Hepatocyte (in vitro differentiated cells): ENCODE measurements around the gene MBOAT2.

Experiments used
- EZH2 ChIP-seq: fragments of 200-600 bp; sonication (generic); IDR thresholded peaks from 2 replicates; pipeline ENCODE4 v1.6.1; 2016; ENCODE audit warnings: antibody characterized with exemption, mild to moderate bottlenecking, borderline replicate concordance
- TF ChIP-seq, protein P1 (sequence below): fragments of 200-600 bp; sonication (generic); IDR thresholded peaks from 2 replicates; pipeline ENCODE4 v1.5.1; 2016; ENCODE audit warnings: antibody characterized with exemption, mild to moderate bottlenecking; ENCODE audit not compliant: poor library complexity

DNA sequence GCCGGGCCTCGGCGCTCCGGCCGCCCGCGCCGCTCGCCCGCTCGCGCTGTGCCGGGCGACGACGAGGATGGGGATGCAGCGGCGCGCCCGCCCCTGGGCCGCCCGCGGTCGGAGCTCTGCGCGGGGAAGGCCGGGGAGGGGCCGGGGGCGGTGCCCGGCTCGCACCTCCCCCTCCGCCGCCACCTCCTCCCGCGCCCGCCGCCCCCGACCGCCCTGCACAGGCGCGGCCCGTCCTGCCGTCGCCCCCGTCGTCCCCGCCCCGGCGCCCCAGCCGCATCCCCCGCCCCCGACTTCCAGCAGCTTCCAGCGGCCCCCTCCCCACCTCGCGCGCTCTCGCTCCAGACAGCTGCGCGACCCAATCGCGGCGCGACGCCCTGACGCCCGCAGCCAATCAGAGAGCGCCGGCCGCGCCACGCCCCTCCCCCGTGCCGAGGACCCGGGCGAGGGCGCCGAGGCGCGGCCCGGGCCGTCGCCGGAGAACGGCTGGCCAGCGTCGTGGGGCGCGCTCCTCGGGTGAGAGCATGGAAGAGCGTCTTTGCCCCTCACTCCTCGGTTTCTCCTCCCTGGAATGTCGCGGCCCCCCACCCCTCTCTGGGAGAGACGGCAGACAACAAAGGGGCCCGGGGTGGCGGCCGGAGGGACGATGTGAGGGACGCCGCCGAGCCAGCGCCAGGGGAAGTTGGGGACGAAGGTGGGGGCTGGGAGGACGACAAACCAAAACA lies at the start of gene MBOAT2:
- TF ChIP-seq, protein P1, sequence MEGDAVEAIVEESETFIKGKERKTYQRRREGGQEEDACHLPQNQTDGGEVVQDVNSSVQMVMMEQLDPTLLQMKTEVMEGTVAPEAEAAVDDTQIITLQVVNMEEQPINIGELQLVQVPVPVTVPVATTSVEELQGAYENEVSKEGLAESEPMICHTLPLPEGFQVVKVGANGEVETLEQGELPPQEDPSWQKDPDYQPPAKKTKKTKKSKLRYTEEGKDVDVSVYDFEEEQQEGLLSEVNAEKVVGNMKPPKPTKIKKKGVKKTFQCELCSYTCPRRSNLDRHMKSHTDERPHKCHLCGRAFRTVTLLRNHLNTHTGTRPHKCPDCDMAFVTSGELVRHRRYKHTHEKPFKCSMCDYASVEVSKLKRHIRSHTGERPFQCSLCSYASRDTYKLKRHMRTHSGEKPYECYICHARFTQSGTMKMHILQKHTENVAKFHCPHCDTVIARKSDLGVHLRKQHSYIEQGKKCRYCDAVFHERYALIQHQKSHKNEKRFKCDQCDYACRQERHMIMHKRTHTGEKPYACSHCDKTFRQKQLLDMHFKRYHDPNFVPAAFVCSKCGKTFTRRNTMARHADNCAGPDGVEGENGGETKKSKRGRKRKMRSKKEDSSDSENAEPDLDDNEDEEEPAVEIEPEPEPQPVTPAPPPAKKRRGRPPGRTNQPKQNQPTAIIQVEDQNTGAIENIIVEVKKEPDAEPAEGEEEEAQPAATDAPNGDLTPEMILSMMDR: peak; percentile 9
- no peak for TF ChIP-seq EZH2
